Activated T-helper 1 cell treated with anti-CD3 and anti-CD28 coated beads, Interleukin-12 subunit alpha, Interleukin-12 subunit beta, Interleukin-2, Interleukin-4 antibody, amounts not matched to agents 30 ng/mL and 10 ng/mL and 1 ng/mL, durations not matched to agents 14 hours and 24 hours and 36 hours (primary cell): ENCODE results near the gene MLXIPL. TPM values are rescaled to one million over a fixed set of nuclear protein-coding genes. Genes with fewer than 3 reads are reported as not detected.
"Not testable (repeated sequence)": the region's sequence is repeated elsewhere in the genome, so short reads cannot be mapped to it uniquely, and the experiment has no call there.

Experiments used
- DNase-seq: peaks from one replicate; pipeline ENCODE4 v3.0.0; 2021; ENCODE audit warnings: low spot score
- H3K27ac Mint-ChIP-seq: one replicate; pipeline ENCODE4 v1.8.0; 2021; ENCODE audit warnings: mild to moderate bottlenecking, mixed read lengths
- H3K27me3 Mint-ChIP-seq: one replicate; pipeline ENCODE4 v1.8.0; 2022; ENCODE audit warnings: mild to moderate bottlenecking, moderate library complexity, mixed read lengths; ENCODE audit not compliant: insufficient read depth
- H3K36me3 Mint-ChIP-seq: one replicate; pipeline ENCODE4 v1.8.0; 2021; ENCODE audit warnings: low read depth, mixed read lengths
- H3K4me1 Mint-ChIP-seq: one replicate; pipeline ENCODE4 v1.8.0; 2021; ENCODE audit warnings: low read depth, mixed read lengths
- H3K4me3 Mint-ChIP-seq: one replicate; pipeline ENCODE4 v1.8.0; 2021; ENCODE audit warnings: mild to moderate bottlenecking, moderate library complexity, mixed read lengths
- H3K9me3 Mint-ChIP-seq: one replicate; pipeline ENCODE4 v1.8.0; 2021; ENCODE audit warnings: mixed read lengths
- intact Hi-C: fragments of 100-400 bp; cut with micrococcal nuclease; formaldehyde crosslinking; loops from one replicate; pipeline ENCODE4 v1.15.1; 2024
- total RNA-seq: library from RNA; stranded (reverse); gene quantifications from 2 replicates; pipeline ENCODE4 v1.2.3, GENCODE V29; 2022

Gene MLXIPL
- total RNA-seq, 1 donor from 2014 or later: not detected

DNA sequence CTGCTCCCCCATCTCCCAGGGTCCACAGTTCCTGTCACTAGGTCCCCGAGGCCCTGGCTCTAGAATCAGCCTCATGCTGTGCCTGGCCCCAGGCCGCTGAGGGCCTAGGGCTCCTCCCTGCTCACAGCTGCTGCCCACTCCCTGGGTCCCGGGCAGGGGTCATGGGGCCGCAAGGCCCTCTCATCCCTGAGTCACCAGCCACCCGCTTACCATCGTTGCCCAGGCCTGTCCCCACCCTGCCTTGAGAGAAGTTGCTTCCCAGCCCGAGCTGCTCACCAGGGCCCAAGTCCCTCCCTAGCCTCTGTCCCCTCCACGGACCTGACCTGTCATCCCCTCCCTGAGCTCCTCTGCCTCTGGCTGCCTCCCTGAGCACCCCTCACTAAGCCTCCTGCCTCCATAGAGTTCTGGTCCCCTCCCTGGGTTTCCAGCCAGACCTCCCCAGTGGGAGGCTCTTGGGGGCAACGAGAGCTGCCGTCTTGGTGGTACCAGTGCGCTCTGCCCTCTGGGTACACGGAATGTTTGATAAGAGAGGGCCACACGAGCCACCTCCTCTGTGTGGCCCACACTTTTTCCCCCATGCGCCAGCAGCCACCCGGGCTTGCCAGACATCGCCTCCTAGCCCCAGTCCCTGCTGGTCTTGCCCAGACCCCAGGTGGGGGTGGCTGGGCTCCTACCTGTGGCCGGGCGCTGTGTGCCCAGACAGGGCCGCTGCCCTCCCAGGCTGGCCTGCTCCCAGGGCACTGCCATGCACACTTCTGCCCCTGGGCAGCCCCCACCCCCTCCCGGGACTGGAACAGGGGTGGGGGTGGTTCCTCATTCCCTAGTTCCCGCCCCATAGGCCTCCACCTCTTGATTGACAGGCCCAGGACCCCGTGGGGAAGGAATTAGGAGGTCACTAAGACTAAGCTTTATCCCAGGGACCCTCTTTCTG lies 21.3 kb downstream of the MLXIPL start:
- peaks cover 8% of the 10 kb centered on the region for H3K27me3 Mint-ChIP-seq
- no peaks in the 10 kb centered on the region for H3K9me3 Mint-ChIP-seq
- intact Hi-C loops: loop anchor here (10.0 kb wide), 1 partner anchor 252 kb away; no protein-coding TSS in a partner anchor
- no peak overlapping the region for H3K27ac Mint-ChIP-seq
- H3K36me3 Mint-ChIP-seq: no peaks in the 10 kb centered on the region
- no peak overlapping the region for H3K4me3 Mint-ChIP-seq
- no peaks in the 10 kb centered on the region for H3K4me1 Mint-ChIP-seq
- no peak for DNase-seq

DNA sequence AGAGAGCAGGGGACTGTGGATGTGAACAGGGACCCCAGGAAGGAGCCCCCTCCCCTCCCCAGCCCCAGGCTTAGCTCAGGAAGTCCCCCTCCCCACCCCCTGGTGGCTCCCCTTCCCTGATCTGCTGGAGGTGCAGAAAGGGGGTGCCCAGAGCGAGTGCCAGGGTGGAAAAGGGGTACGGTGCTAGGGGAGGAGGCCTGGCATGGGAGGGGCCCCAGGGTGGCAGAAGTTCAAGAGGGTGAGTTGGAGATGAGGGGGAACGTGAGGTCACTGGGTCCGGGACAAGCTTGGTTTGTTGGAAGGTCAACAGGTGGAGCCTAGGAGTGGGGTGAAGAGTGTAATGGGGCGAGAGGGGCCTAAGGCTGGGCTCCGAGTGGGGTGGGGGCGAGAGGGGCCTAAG lies 24.4 kb downstream of the MLXIPL start:
- intact Hi-C loops: loop anchor here (10.0 kb wide), 1 partner anchor 255 kb away; no protein-coding TSS in a partner anchor
- H3K27ac Mint-ChIP-seq: no peak overlapping the region
- no peaks in the 10 kb centered on the region for H3K36me3 Mint-ChIP-seq
- H3K4me1 Mint-ChIP-seq: no peaks in the 10 kb centered on the region
- DNase-seq: no peak
- H3K9me3 Mint-ChIP-seq: no peaks in the 10 kb centered on the region
- peaks cover 10% of the 10 kb centered on the region for H3K27me3 Mint-ChIP-seq
- no peak overlapping the region for H3K4me3 Mint-ChIP-seq

DNA sequence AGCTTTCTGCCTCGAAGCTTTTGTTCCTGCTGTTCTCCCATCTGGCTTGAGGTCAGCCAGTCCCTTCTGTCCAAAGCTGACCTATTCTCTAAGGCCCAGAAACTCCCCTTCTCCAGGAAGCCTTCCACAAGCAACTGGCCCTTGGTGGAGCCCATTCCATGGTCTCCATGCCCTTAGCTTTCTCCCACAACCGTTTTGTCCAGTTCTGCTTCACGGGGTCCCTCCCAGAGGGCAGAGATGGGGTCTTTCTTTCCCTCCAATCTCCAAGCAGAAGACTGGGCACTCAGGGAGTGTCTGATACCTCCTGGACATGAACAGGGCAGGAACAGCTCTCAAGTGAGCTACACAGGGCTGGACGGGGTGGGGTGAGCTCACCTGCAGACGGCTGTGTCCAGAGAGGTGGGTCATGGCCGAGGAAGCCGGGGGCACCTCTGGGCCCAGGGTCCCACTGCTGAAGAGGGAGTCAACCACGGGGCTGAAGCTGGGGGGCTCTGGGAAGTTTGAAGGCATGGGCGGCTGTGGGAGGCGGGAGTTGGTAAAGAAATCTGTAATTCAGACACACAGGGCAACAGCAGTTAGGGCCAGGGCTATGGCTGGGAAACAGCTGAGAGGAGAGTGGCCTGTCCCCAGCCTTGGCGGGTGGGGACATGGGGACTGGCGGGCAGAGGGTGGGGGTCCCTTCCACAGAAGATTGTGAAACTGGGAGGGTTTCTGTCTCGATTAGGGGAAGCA lies 25.0 kb downstream of the MLXIPL start:
- Mint-ChIP-seq H3K36me3 (no peaks in the 10 kb centered on the region), H3K9me3 (no peaks in the 10 kb centered on the region), H3K27ac (no peak overlapping the region), H3K4me3 (no peak overlapping the region), H3K27me3 (peaks cover 10% of the 10 kb centered on the region), H3K4me1 (no peaks in the 10 kb centered on the region)
- no peak for DNase-seq
- intact Hi-C loops: no loop called here

GRCh38 chr7:73597978-73598782 lies 26.1 kb downstream of the MLXIPL start:
- H3K4me3 Mint-ChIP-seq: no peak overlapping the region
- H3K36me3 Mint-ChIP-seq: no peaks in the 10 kb centered on the region
- peaks cover 13% of the 10 kb centered on the region for H3K27me3 Mint-ChIP-seq
- H3K9me3 Mint-ChIP-seq: no peaks in the 10 kb centered on the region
- H3K27ac Mint-ChIP-seq: no peak overlapping the region
- no peaks in the 10 kb centered on the region for H3K4me1 Mint-ChIP-seq
- DNase-seq: no peak
- intact Hi-C loops: no loop called here

DNA sequence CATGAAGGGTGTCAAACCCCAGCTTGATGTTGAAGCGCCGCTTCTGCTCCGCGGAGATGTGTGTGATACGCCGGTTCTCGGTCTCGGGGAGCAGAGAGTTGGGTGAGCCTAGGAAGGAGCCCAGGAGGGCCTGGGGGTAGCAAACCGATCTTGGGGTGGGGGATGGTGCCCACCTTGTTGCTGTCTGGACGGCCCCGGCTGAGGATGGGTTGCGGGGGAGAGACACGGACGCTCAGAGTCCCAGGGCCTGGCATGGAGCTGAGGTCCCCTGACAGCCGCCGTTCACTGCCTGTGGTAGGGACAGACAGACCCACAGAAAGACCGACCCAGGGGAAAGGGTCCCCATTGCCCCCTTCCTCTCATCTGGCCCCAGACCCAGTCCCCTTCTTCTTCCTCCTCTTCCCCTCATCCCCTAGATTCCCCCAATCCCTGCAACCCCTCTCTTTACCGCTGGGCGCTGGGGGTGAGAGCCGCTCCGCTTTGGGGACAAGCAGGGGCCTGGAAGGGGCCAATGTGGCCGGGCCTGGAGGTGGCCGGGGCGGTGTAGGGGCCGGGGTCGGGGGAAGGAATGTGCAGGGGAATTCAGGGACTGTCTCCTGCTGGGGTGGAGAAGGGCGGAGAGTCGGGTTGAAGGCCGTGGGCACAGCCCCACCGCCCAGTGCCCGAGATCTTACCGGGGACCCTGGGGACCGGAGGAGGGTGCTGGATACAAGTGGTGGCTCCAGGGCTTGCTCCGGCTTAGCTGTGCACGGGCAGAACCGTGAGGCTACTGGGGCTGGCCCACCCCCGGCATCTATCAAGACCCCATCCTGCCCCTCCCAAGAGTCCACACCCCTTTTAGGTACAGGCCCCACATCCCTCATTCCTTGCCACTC lies 27.9 kb downstream of the MLXIPL start:
- H3K4me3 Mint-ChIP-seq: no peak overlapping the region
- intact Hi-C loops: no loop called here
- no peak for DNase-seq
- H3K9me3 Mint-ChIP-seq: no peaks in the 10 kb centered on the region
- H3K36me3 Mint-ChIP-seq: no peaks in the 10 kb centered on the region
- H3K27me3 Mint-ChIP-seq: peaks cover 13% of the 10 kb centered on the region
- H3K27ac Mint-ChIP-seq: no peak overlapping the region
- no peaks in the 10 kb centered on the region for H3K4me1 Mint-ChIP-seq

DNA sequence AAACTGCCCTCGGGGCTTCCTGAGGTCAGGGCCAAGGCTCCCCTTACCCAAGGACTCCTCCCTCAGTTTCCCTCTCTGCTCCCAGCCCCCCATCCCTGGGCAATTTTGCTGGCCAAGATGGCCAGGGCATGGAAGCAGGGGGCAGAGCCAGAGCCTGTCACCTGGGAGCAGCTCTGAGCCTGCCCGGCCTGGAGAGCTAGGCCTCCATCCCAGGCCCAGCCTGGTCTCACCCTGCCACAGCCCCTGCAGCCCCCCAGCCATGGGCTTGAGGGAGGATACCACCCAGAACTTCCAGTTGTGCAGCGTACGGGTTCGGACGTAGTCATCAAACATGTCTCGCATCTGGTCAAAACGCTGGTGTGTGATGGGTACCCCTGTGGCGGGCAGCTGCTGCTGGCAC lies 29.0 kb downstream of the MLXIPL start:
- no peaks in the 10 kb centered on the region for H3K36me3 Mint-ChIP-seq
- H3K4me1 Mint-ChIP-seq: no peaks in the 10 kb centered on the region
- DNase-seq: no peak
- no peaks in the 10 kb centered on the region for H3K9me3 Mint-ChIP-seq
- peaks cover 14% of the 10 kb centered on the region for H3K27me3 Mint-ChIP-seq
- no peak overlapping the region for H3K27ac Mint-ChIP-seq
- no peak overlapping the region for H3K4me3 Mint-ChIP-seq
- intact Hi-C loops: no loop called here

GRCh38 chr7:73593207-73594045 lies 30.9 kb downstream of the MLXIPL start:
- DNase-seq: no peak
- Mint-ChIP-seq H3K4me1 (no peaks in the 10 kb centered on the region), H3K4me3 (no peak overlapping the region), H3K27ac (no peak overlapping the region), H3K36me3 (no peaks in the 10 kb centered on the region), H3K27me3 (peaks cover 12% of the 10 kb centered on the region), H3K9me3 (no peaks in the 10 kb centered on the region)
- intact Hi-C loops: no loop called here

DNA sequence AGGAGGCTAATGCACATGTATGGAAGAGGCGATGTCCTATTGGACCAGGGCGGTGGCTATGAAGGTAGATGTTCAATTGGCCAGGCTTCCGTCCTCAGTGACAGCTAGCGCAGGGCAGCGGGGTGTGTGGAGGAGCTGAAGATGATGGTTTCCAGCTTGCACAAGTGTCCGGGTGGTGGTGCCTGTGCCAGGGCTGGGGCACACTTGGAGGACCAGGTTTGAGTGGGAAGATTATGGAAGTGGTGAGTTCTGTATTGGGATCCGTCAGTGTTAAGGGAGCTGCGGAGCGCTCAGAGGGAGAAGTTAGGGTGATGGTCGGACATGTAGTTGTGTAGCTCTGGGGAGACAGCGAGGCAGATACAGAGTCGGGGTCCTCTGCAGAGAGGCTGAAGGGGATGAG lies 37.4 kb downstream of the MLXIPL start:
- Mint-ChIP-seq H3K36me3 (no peaks in the 10 kb centered on the region), H3K4me1 (peaks cover 6% of the 10 kb centered on the region), H3K27ac (no peak overlapping the region), H3K4me3 (no peak overlapping the region), H3K27me3 (peaks cover 2% of the 10 kb centered on the region), H3K9me3 (no peaks in the 10 kb centered on the region)
- no peak for DNase-seq
- intact Hi-C loops: no loop called here

DNA sequence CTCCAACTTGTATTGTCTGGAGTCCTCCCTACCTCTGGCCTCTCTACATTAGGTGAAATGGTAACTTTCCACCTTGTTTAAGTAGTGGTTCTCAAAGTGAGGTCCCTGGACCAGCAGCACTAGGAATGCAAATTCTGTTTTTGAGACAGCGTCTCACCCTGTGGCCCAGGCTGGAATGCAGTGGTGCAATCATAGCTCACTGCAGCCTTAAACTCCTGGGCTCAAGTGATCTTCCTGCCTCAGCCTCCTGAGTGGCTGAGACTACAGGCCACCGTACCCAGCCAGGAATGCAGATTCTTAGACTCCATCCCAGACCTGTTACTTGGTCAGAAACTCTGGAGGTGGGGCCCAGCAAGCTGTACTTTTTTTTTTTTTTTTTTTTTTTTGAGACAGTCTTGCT lies 39.1 kb downstream of the MLXIPL start:
- Mint-ChIP-seq H3K9me3 (no peaks in the 10 kb centered on the region), H3K27me3 (no peaks in the 10 kb centered on the region), H3K4me1 (peaks cover 10% of the 10 kb centered on the region), H3K27ac (no peak overlapping the region), H3K4me3 (no peak overlapping the region), H3K36me3 (no peaks in the 10 kb centered on the region)
- no peak for DNase-seq
- intact Hi-C loops: no loop called here

- no peak for DNase-seq
- no peaks in the 10 kb centered on the region for H3K27me3 Mint-ChIP-seq
- H3K4me3 Mint-ChIP-seq: no peak overlapping the region
- intact Hi-C loops: no loop called here
- H3K36me3 Mint-ChIP-seq: peaks cover 5% of the 10 kb centered on the region
- no peak overlapping the region for H3K27ac Mint-ChIP-seq
- peaks cover 16% of the 10 kb centered on the region for H3K4me1 Mint-ChIP-seq
- H3K9me3 Mint-ChIP-seq: no peaks in the 10 kb centered on the region
These were observed 41.6 kb downstream of the MLXIPL start for GRCh38 chr7:73582664-73583202.

DNA sequence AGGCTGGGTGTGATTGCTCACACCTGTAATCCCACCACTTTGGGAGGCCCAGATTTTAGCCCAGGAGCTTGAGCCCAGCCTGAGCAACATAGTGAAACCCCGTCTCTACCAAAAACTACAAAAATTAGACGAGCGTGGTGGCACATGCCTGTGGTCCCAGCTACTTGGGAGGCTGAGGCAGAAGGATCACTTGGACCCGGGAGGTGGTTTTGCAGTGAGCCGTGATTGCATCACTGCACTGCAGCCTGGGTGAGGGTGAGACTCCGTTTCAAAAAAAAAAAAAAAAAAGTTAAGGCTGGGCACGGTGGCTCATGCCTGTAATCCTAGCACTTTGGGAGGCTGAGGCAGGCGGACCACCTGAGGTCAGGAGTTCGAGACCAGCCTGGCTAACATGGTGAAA lies 43.3 kb downstream of the MLXIPL start:
- H3K4me1 Mint-ChIP-seq: peaks cover 28% of the 10 kb centered on the region
- H3K27ac Mint-ChIP-seq, DNase-seq, intact Hi-C loops, H3K9me3 Mint-ChIP-seq, H3K4me3 Mint-ChIP-seq, H3K27me3 Mint-ChIP-seq, H3K36me3 Mint-ChIP-seq: not testable (repeated sequence)
